K562 (cell line): ENCODE results near the gene PDZRN3. TPM values are rescaled to one million over a fixed set of nuclear protein-coding genes. Genes with fewer than 3 reads are reported as not detected.

Experiments used
- ATAC-seq: fragments of 200-7000 bp; cut with Tn5 transposase; 3 replicates; pipeline ENCODE4 v1.9.1; 2020; ENCODE audit warnings: moderate library complexity
- BruUV-seq: library from RNA; stranded (reverse); fragments of 400-500 nt; replicated peaks from 2 replicates; lab custom pipeline; 2021; lab: Mats Ljungman, UMichigan
- CTCF ChIA-PET: fragments of 300-600 bp; formaldehyde crosslinking; extraction: SDS; loops from one replicate; lab custom pipeline; 2021; ENCODE audit warnings: low intra/inter-chr PET ratio; lab: Yijun Ruan, JAX
- POLR2A ChIA-PET: fragments of 300-600, 350-650 bp; sonication (Branson Sonifier 250); formaldehyde crosslinking; extraction: SDS; loops from one replicate; lab custom pipeline; 2021; ENCODE audit warnings: antibody characterized with exemption, inconsistent platforms; lab: Yijun Ruan, JAX
- DNase-seq, 4 experiments: peaks; one replicate each; pipeline versions ENCODE4 v3.0.0 to v3.0.0-alpha.2; 2011 to 2018; ENCODE audit warnings: low spot score in 3 of 4, mixed read lengths in 3 of 4; ENCODE audit errors: extremely low read depth in 1 of 4
- FAIRE-seq: peaks from 2 replicates; lab custom pipeline; 2011; peaks lifted over from hg19 to GRCh38; lab: Jason Lieb, UNC
- H2AFZ ChIP-seq: 2 replicates; pipeline ENCODE4 v1.6.0; 2011; ENCODE audit warnings: low read depth, low read length, control low read depth, inconsistent platforms
- H3K27ac ChIP-seq: fragments of 200-600 bp; 3 replicates; pipeline ENCODE4 v1.8.0; 2011; ENCODE audit warnings: low read depth, mild to moderate bottlenecking, control low read depth, inconsistent platforms, low read length, moderate library complexity, mixed read lengths; ENCODE audit errors: extremely low read depth
- H3K27me3 ChIP-seq, 2 experiments: fragments of 300-600 bp in 1 of 2; 2 replicates in 1 of 2; 3 replicates in 1 of 2; pipeline versions ENCODE4 v1.6.0 to v1.8.0; 2011; ENCODE audit warnings: inconsistent platforms in 2 of 2, low read length in 2 of 2, mild to moderate bottlenecking in 1 of 2, mixed read lengths in 1 of 2, moderate library complexity in 1 of 2; ENCODE audit not compliant: control insufficient read depth in 2 of 2, insufficient read depth in 2 of 2
- H3K36me3 ChIP-seq: fragments of 300-600 bp; 3 replicates; pipeline ENCODE4 v1.8.0; 2011; ENCODE audit warnings: mild to moderate bottlenecking, low read length, inconsistent platforms; ENCODE audit not compliant: control insufficient read depth, insufficient read depth
- H3K4me1 ChIP-seq, 2 experiments: fragments of 200-600 bp in 1 of 2; replicated peaks in 1 of 2; 2 replicates in 1 of 2; 3 replicates in 1 of 2; pipeline versions ENCODE4 v1.5.1 to v1.8.0; 2011; ENCODE audit warnings: inconsistent platforms in 2 of 2, low read length in 2 of 2, mild to moderate bottlenecking in 1 of 2, mixed read lengths in 1 of 2, moderate library complexity in 1 of 2; ENCODE audit not compliant: control insufficient read depth in 2 of 2, insufficient read depth in 2 of 2
- H3K4me2 ChIP-seq: 2 replicates; pipeline ENCODE4 v1.6.1; 2011; ENCODE audit warnings: low read length, control low read depth, inconsistent platforms, mixed read lengths; ENCODE audit not compliant: insufficient read depth
- H3K4me3 ChIP-seq: fragments of 200-600 bp; sonication (generic), shearing (Covaris generic); 2 replicates; pipeline ENCODE4 v1.5.1; 2016; ENCODE audit warnings: control low read depth, inconsistent platforms
- H3K79me2 ChIP-seq: fragments of 200-600 bp; 3 replicates; pipeline ENCODE4 v1.8.0; 2011; ENCODE audit warnings: low read length, inconsistent platforms; ENCODE audit not compliant: control insufficient read depth, insufficient read depth
- H3K9ac ChIP-seq, 2 experiments: 2 replicates each; pipeline versions ENCODE4 v1.6.0 to v1.6.1; 2011; ENCODE audit warnings: low read depth in 2 of 2, low read length in 2 of 2, control low read depth in 1 of 2, inconsistent platforms in 1 of 2, mild to moderate bottlenecking in 1 of 2, mixed read lengths in 1 of 2; ENCODE audit not compliant: insufficient read depth in 1 of 2
- H3K9me1 ChIP-seq: one replicate; pipeline ENCODE4 v1.6.0; 2011; ENCODE audit warnings: inconsistent platforms, mild to moderate bottlenecking, low read length, moderate library complexity; ENCODE audit not compliant: control insufficient read depth, insufficient read depth
- H3K9me3 ChIP-seq: replicated peaks from 2 replicates; pipeline ENCODE4 v1.5.1; 2011; ENCODE audit warnings: low read depth, low read length, inconsistent platforms; ENCODE audit not compliant: control insufficient read depth, insufficient read depth
- H4K20me1 ChIP-seq: replicated peaks from 2 replicates; pipeline ENCODE4 v1.6.1; 2011; ENCODE audit warnings: low read length, inconsistent platforms, mixed read lengths; ENCODE audit not compliant: control insufficient read depth, insufficient read depth
- ETV6 ChIP-seq, 3 experiments: fragments of 150-350 bp in 1 of 3; sonication (generic) in 1 of 3; formaldehyde crosslinking in 1 of 3; IDR thresholded peaks; 2 replicates each; pipeline versions ENCODE4 v1.6.1 to v1.8.0; 2014 to 2022; ENCODE audit warnings: borderline replicate concordance in 2 of 3, low read depth in 2 of 3, antibody characterized with exemption in 1 of 3, low read length in 1 of 3, mild to moderate bottlenecking in 1 of 3, missing genetic modification reagents in 1 of 3
- FOXA3 ChIP-seq, 2 experiments: fragments of 450-650 bp in 1 of 2; sonication (generic) in 1 of 2; formaldehyde crosslinking; IDR thresholded peaks in 1 of 2; conservative IDR thresholded peaks in 1 of 2; 2 replicates each; pipeline versions ENCODE4 v1.4.0 to v1.8.0; 2020 to 2022; ENCODE audit warnings: mild to moderate bottlenecking in 2 of 2, missing genetic modification reagents in 1 of 2
- HOXB6 ChIP-seq: fragments of 250-450 bp; sonication (Bioruptor Pico); IDR thresholded peaks from 2 replicates; pipeline ENCODE4 v1.5.1; 2022; ENCODE audit warnings: mild to moderate bottlenecking, borderline replicate concordance
- KDM5B ChIP-seq: fragments of 200-600 bp; sonication (generic); IDR thresholded peaks from 2 replicates; pipeline ENCODE4 v1.6.1; 2012; ENCODE audit warnings: low read depth, mild to moderate bottlenecking, moderate library complexity, low read length, control low read depth, inconsistent platforms; ENCODE audit not compliant: insufficient replicate concordance
- KLF16 ChIP-seq: IDR thresholded peaks from 2 replicates; pipeline ENCODE4 v1.6.1; 2016; ENCODE audit warnings: antibody characterized with exemption
- MECOM ChIP-seq: fragments of 250-450 bp; sonication (Bioruptor Pico); IDR thresholded peaks from 2 replicates; pipeline ENCODE4 v1.8.0; 2022; ENCODE audit warnings: inconsistent platforms
- MEIS2 ChIP-seq: fragments of 450-650 bp; IDR thresholded peaks from 2 replicates; pipeline ENCODE4 v1.6.1; 2014; ENCODE audit warnings: mild to moderate bottlenecking; ENCODE audit not compliant: partially characterized antibody
- POLR2AphosphoS2 ChIP-seq: IDR thresholded peaks from 2 replicates; pipeline ENCODE4 v1.6.1; 2012; ENCODE audit warnings: low read length, improper control_type of control experiment
- POLR3A ChIP-seq: IDR thresholded peaks from 2 replicates; pipeline ENCODE4 v1.6.1; 2011; ENCODE audit warnings: borderline replicate concordance, mild to moderate bottlenecking, moderate library complexity; ENCODE audit not compliant: insufficient read length, insufficient read depth; ENCODE audit errors: extremely low read depth
- SRSF1 ChIP-seq: fragments of 200-400 bp; formaldehyde crosslinking; IDR thresholded peaks from 2 replicates; pipeline ENCODE4 v1.6.1; 2017; ENCODE audit warnings: mild to moderate bottlenecking, low read depth, low read length, moderate library complexity
- SUPT5H ChIP-seq: fragments of 450-650 bp; IDR thresholded peaks from 2 replicates; pipeline ENCODE4 v1.6.1; 2016
- ZNF121 ChIP-seq: sonication (generic); formaldehyde crosslinking; conservative IDR thresholded peaks from 2 replicates; pipeline ENCODE4 v1.8.0; 2022; ENCODE audit warnings: missing genetic modification reagents
- ZNF140 ChIP-seq: fragments of 250-450 bp; sonication (Bioruptor Pico); IDR thresholded peaks from 2 replicates; pipeline ENCODE4 v1.8.0; 2021; ENCODE audit warnings: moderate library complexity, mild to moderate bottlenecking, inconsistent platforms
- ZNF699 ChIP-seq: fragments of 250-450 bp; sonication (Bioruptor Pico); IDR thresholded peaks from 2 replicates; pipeline ENCODE4 v1.8.0; 2021; ENCODE audit warnings: mild to moderate bottlenecking, moderate library complexity; ENCODE audit not compliant: insufficient replicate concordance
- ZNF778 ChIP-seq: fragments of 450-650 bp; formaldehyde crosslinking; IDR thresholded peaks from 2 replicates; pipeline ENCODE4 v1.4.0; 2020; ENCODE audit warnings: mild to moderate bottlenecking, moderate library complexity
- WGBS: fragments of 100-300 bp; shearing (Covaris generic); methylation state at CpG from one replicate; pipeline ENCODE4 v1.1.6; 2016; ENCODE audit warnings: low coverage, mixed read lengths; ENCODE audit not compliant: insufficient coverage; ENCODE audit errors: missing lambda C conversion rate; 5-methylcytosine and 5-hydroxymethylcytosine counted together
- in situ Hi-C: fragments of 300-500 bp; cut with MboI; formaldehyde crosslinking; loops from 4 replicates; pipeline ENCODE4 v1.15.0; 2018; ENCODE audit warnings: inconsistent platforms, mixed read lengths
- intact Hi-C: fragments of 100-400 bp; cut with micrococcal nuclease; formaldehyde crosslinking; loops from 2 replicates; pipeline ENCODE4 v1.14.2; 2022
- polyA plus RNA-seq, 8 experiments: library from polyadenylated mRNA; depleted of rRNA in 4 of 8; stranded (reverse) in 5 of 8; unstranded in 3 of 8; fragments of >200 nt; fragmentation: Nextera tagmentation in 2 of 8; fragmentation: Illumina TruSeq in 1 of 8; extraction: Ambion mirVana in 2 of 8; extraction: Trizol in 1 of 8; gene quantifications; 2 replicates each; pipeline versions ENCODE4 v1.2.1 to v1.2.3, GENCODE V29; 2011 to 2014; ENCODE audit warnings: inconsistent platforms in 1 of 8, missing spikeins in 1 of 8
- total RNA-seq, 7 experiments: library from RNA; depleted of rRNA in 6 of 7; stranded (reverse); fragments of >200 nt in 6 of 7; fragmentation: Illumina TruSeq in 2 of 7; extraction: Trizol in 2 of 7; gene quantifications; 2 replicates each; pipeline versions ENCODE4 v1.2.1 to v1.2.3, GENCODE V29; 2011 to 2021; ENCODE audit warnings: low replicate concordance in 1 of 7
- TF ChIP-seq, protein P1 (sequence below): sonication (generic); formaldehyde crosslinking; IDR thresholded peaks from 2 replicates; pipeline ENCODE4 v1.8.0; 2022; ENCODE audit warnings: mild to moderate bottlenecking, missing genetic modification reagents, borderline replicate concordance
- TF ChIP-seq, protein P2 (sequence below): fragments of 200-800 bp; sonication (Bioruptor generic); IDR thresholded peaks from 2 replicates; pipeline ENCODE4 v1.6.1; 2017; ENCODE audit warnings: missing genetic modification characterization, missing compliant biosample characterization

PDZRN3 gene
- total and polyA plus RNA-seq, 9 of the 15 experiments (the other 6 are each of a cell fraction or from before 2014, with no cell fraction given): 0.16 TPM; not detected in 8

DNA sequence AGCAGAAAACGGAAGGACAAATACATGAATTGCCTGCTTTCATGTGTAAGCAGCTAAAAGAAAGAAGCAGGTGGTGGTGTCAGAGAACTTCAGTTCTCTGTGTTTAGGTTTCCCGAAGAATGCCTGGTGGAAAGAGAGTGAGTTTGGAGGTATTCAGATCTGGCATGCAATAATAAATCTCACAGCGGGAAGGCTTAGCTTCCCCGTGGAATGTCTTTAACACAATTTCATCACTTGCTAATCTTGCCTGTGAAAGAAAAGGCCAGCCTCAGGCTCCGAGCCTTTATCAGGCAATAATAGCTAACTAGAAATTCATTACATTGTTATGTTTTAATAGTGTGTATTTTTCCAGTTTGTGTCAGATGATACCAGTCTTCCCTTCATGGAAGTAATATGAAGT, 220.3 kb downstream of the PDZRN3 start (continued):
- TF ChIP-seq POLR3A (no peak), POLR2AphosphoS2 (no peak), ZNF699 (CRISPR knock-in tag) (no peak), ZNF140 (CRISPR knock-in tag) (no peak), SUPT5H (no peak), MEIS2 (no peak)
- TF ChIP-seq, protein P1, sequence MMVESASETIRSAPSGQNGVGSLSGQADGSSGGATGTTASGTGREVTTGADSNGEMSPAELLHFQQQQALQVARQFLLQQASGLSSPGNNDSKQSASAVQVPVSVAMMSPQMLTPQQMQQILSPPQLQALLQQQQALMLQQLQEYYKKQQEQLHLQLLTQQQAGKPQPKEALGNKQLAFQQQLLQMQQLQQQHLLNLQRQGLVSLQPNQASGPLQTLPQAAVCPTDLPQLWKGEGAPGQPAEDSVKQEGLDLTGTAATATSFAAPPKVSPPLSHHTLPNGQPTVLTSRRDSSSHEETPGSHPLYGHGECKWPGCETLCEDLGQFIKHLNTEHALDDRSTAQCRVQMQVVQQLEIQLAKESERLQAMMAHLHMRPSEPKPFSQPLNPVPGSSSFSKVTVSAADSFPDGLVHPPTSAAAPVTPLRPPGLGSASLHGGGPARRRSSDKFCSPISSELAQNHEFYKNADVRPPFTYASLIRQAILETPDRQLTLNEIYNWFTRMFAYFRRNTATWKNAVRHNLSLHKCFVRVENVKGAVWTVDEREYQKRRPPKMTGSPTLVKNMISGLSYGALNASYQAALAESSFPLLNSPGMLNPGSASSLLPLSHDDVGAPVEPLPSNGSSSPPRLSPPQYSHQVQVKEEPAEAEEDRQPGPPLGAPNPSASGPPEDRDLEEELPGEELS: no peak

DNA sequence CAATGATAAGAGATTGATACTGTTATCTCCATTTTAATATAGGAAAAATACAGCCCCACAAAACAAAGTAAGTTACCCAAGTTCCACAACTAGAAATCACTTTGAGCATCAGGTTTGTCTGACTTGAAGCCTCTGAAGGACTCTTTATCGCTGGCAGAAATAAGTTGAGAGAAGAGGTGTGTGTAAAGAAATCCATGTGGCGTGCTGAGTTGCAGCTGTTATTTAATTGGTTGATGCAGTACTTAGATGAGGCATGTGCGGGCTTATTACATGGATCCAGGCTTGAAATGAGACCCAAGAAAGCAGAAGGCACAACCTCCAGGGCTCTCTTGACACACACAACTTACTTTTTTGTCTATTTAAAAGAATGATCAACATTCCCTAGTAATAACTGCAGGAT, 221.3 kb downstream of the PDZRN3 start:
- FAIRE-seq (no peak), ATAC-seq (no peak), DNase-seq (no peak)
- intact Hi-C loops (no loop called here), in situ Hi-C loops (no loop called here)
- CTCF ChIA-PET: no interaction called here
- Histone ChIP-seq H4K20me1 (no peaks in the 10 kb centered on the region), H3K4me2 (no peak overlapping the region), H3K9me3 (no peaks in the 10 kb centered on the region), H2AFZ (no peak overlapping the region), H3K9me1 (no peaks in the 10 kb centered on the region), H3K4me1 (no peaks in the 10 kb centered on the region), H3K27ac (no peak overlapping the region), H3K79me2 (no peaks in the 10 kb centered on the region), H3K36me3 (no peaks in the 10 kb centered on the region), H3K27me3 (no peaks in the 10 kb centered on the region; a peak in 2 of 5 replicates), H3K9ac (no peak overlapping the region), H3K4me3 (no peak overlapping the region)
- no TSS peak for BruUV-seq
- POLR2A ChIA-PET: no interaction called here
- WGBS: 0% methylated on average over 3 of the region's 3 CpGs
- TF ChIP-seq POLR3A (no peak), ZNF121 (no peak), MECOM (no peak), FOXA3 (CRISPR knock-in tag; conservative IDR thresholded peaks at IDR 0.05 in 1 of 2, IDR thresholded peaks at IDR 0.05 in 1 of 2) (no peak), HOXB6 (CRISPR knock-in tag) (no peak), ETV6 (IDR thresholded peaks at IDR 0.05; ENCODE audit: borderline replicate concordance in 1 of 2, low read depth in 2 of 2, low read length in 1 of 2) (no peak), ETV6 (CRISPR knock-in tag; IDR thresholded peaks at IDR 0.05; ENCODE audit: borderline replicate concordance) (no peak), KLF16 (no peak), ZNF778 (CRISPR knock-in tag) (no peak), KDM5B (no peak), SRSF1 (no peak)
- TF ChIP-seq, protein P2, sequence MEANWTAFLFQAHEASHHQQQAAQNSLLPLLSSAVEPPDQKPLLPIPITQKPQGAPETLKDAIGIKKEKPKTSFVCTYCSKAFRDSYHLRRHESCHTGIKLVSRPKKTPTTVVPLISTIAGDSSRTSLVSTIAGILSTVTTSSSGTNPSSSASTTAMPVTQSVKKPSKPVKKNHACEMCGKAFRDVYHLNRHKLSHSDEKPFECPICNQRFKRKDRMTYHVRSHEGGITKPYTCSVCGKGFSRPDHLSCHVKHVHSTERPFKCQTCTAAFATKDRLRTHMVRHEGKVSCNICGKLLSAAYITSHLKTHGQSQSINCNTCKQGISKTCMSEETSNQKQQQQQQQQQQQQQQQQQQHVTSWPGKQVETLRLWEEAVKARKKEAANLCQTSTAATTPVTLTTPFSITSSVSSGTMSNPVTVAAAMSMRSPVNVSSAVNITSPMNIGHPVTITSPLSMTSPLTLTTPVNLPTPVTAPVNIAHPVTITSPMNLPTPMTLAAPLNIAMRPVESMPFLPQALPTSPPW (CRISPR knock-in tag): no peak
